Body of pancreas (tissue), 4 donors: ENCODE results near the gene ZYG11B. TPM values are rescaled to one million over a fixed set of nuclear protein-coding genes. Genes with fewer than 3 reads are reported as not detected.

Source experiments
- ATAC-seq: fragments of 150-250 bp; one replicate; pipeline ENCODE4 v1.9.1; 2016
- DNase-seq, 4 donors: peaks; one replicate each; pipeline ENCODE4 v3.0.0-alpha.2; 2019
- H3K27ac ChIP-seq, 4 donors: fragments of 200-600 bp; sonication (generic); 1 replicate in 3 of 4; 2 replicates in 1 of 4; pipeline versions ENCODE4 v1.5.1 to v1.6.1; 2016 to 2019; ENCODE audit warnings: mild to moderate bottlenecking in 1 of 4, mixed read lengths in 1 of 4, moderate library complexity in 1 of 4
- H3K27me3 ChIP-seq, 2 donors: fragments of 200-600 bp; sonication (generic); one replicate each; pipeline ENCODE4 v1.6.0; 2016; ENCODE audit warnings: mild to moderate bottlenecking in 1 of 2
- H3K36me3 ChIP-seq, 2 donors: fragments of 200-600 bp; sonication (generic); replicated peaks in 1 of 2; 2 replicates each; pipeline ENCODE4 v1.5.1; 2016; ENCODE audit warnings: low read depth in 2 of 2; ENCODE audit not compliant: insufficient read depth in 1 of 2
- H3K4me1 ChIP-seq: fragments of 200-600 bp; sonication (generic); one replicate; pipeline ENCODE4 v1.6.0; 2016
- H3K4me3 ChIP-seq, 2 donors: fragments of 200-600 bp; sonication (generic); 1 replicate in 1 of 2; 2 replicates in 1 of 2; pipeline ENCODE4 v1.5.1; 2016 to 2019
- H3K9me3 ChIP-seq, 3 donors: fragments of 200-600 bp; sonication (generic); 1 replicate in 2 of 3; 2 replicates in 1 of 3; pipeline ENCODE4 v1.5.1; 2016
- CTCF ChIP-seq, 7 experiments: fragments of 450-650 bp in 4 of 7; fragments of 200-600 bp in 3 of 7; sonication (generic) in 3 of 7; IDR thresholded peaks; one replicate each; pipeline ENCODE4 v1.5.1; 2016 to 2019; ENCODE audit warnings: antibody characterized with exemption in 7 of 7
- POLR2A ChIP-seq, 3 donors: fragments of 450-650 bp; IDR thresholded peaks; one replicate each; pipeline ENCODE4 v1.6.1; 2016; ENCODE audit warnings: antibody characterized with exemption in 3 of 3, mild to moderate bottlenecking in 2 of 3
- WGBS, 2 donors: methylation state at CpG; one replicate each; pipeline ENCODE4 v1.1.5; 2017; 5-methylcytosine and 5-hydroxymethylcytosine counted together
- intact Hi-C: fragments of 100-400 bp; cut with DNase I; formaldehyde crosslinking; loops from one replicate; pipeline ENCODE4 v1.15.1; 2023
- total RNA-seq, 2 donors: library from RNA; depleted of rRNA; stranded (reverse); fragments of >200 nt; gene quantifications; one replicate each; pipeline ENCODE4 v1.1.0, GENCODE V29; 2016

ZYG11B gene
- total RNA-seq, 2 donors from 2014 or later: 16.3 to 16.5 TPM

- Histone ChIP-seq H3K4me3 (no peak overlapping the region), H3K4me1 (peaks cover 23% of the 10 kb centered on the region), H3K9me3 (no peaks in the 10 kb centered on the region), H3K27me3 (no peaks in the 10 kb centered on the region), H3K27ac (no peak overlapping the region), H3K36me3 (peaks cover 0 to 8% of the 10 kb centered on the region in 2 donors)
- TF ChIP-seq CTCF (IDR thresholded peaks at IDR 0.05) (no peak), POLR2A (IDR thresholded peaks at IDR 0.05) (no peak)
- DNase-seq (no peak), ATAC-seq (no peak)
- 95 to 96% methylated on average over 7 of the region's 7 CpGs for WGBS, 2 donors
- intact Hi-C loops: no loop called here
Observed at GRCh38 chr1:52695627-52696026, 30.6 kb upstream of the ZYG11B start.

GRCh38 chr1:52697795-52698674 is 28.2 kb upstream of the ZYG11B start, which contains the start of gene COA7:
TSS of gene COA7 (minus strand) at chr1:52698347. CDS start at chr1:52698326, 21 bp downstream.
- Histone ChIP-seq H3K4me1 (peaks cover 37% of the 10 kb centered on the region), H3K4me3 (peak within 1 kb of the TSS; percentile 45 to 80), H3K27ac (peak within 1 kb of the TSS; percentile 65 to 89 (median 78)), H3K27me3 (no peaks in the 10 kb centered on the region), H3K36me3 (no peaks in the 10 kb centered on the region), H3K9me3 (no peaks in the 10 kb centered on the region)
- DNase-seq: peak; percentile 87 to 92 (median 88)
- TF ChIP-seq CTCF (IDR thresholded peaks at IDR 0.05) (no peak), POLR2A (IDR thresholded peaks at IDR 0.05) (peak; percentile 34 to 70 (median 61))
- intact Hi-C loops: no loop called here
- ATAC-seq: peak; percentile 78
- 1 to 2% methylated on average over 24 to 68 of the region's 68 CpGs for WGBS, 2 donors

DNA sequence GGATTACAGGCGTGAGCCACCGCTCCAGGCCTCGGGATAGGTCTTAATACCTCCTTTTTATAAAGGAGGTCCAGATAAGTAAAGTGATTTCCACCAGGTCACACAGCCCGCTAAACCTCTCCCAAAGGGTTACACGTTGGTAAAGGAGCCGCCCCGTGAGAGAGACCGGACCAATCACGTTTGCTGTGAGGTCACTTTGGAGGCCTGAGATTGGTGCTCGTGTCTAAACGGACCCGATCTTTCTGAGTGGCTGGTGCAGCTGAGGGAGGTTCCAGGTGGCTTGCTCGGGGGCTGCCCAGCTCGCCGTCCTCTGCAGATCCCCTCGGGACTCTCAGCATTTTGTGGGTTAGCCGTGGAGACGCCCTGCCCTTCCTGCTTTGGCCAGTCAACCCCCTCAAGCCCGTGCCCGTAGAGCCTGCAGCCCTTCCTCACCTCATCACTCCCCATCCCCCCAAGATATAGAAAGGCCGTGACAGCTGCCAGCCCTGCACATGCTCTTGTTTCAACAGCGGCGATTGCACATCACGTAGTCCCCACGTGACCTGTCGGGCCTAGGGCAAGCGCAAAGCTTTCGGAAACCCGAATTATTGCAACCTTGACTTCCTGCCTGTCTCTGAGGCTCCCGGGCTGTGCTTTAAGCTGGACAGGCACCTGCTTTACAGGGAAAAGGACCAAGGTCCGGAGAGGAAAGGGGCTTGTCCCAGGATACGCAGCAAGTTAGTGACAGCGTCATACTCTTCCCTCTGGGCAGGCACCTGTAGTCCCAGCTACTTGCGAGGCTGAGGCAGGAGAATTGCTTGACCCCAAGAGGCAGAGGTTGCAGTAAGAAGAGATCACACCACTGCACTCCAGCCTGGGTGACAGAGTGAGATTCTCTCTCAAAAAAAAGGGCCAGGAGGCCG is 23.1 kb upstream of the ZYG11B start:
- intact Hi-C loops: no loop called here
- no peaks in the 10 kb centered on the region for H3K27me3 ChIP-seq
- no peaks in the 10 kb centered on the region for H3K36me3 ChIP-seq
- WGBS, 2 donors: 4 to 19% methylated on average over 7 to 35 of the region's 35 CpGs
- ATAC-seq (peak; percentile 90), DNase-seq (peak; percentile 91 to 96 (median 94))
- no peaks in the 10 kb centered on the region for H3K9me3 ChIP-seq
- peak overlapping the region; percentile 77 to 92 (median 84) for H3K27ac ChIP-seq
- TF ChIP-seq POLR2A (IDR thresholded peaks at IDR 0.05) (peak; percentile 27 to 77 (median 75)), CTCF (IDR thresholded peaks at IDR 0.05) (no peak)
- H3K4me3 ChIP-seq: no peak overlapping the region
- H3K4me1 ChIP-seq: peaks cover 32% of the 10 kb centered on the region

DNA sequence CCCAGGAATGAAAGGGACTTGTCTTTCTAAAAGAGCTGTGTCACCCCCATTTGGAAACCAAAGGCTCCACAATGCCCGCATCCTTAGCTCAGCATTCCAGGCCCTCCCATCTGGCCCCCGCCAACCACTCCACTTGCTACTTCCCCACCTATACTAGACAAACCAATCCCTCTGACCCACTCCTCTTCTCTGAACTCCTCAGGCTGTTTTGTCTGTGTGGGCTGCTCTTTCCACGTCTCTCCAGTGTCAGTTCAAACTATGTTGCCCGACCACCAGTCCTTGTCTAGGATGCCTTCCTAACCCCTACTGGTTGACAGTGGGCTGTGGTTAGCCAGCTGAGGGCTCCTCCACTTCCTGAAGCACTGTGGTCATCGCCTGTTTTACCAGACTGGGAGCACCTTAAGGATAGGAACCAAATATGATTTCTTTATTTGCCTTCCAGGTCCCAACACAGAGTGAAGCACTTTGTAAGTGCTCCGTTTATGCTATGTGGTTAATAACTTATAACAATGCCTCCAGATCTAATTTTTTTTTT is 20.1 kb upstream of the ZYG11B start:
- intact Hi-C loops: no loop called here
- Histone ChIP-seq H3K27me3 (no peaks in the 10 kb centered on the region), H3K27ac (no peak overlapping the region), H3K36me3 (no peaks in the 10 kb centered on the region), H3K4me3 (no peak overlapping the region), H3K4me1 (peaks cover 16% of the 10 kb centered on the region), H3K9me3 (no peaks in the 10 kb centered on the region)
- TF ChIP-seq CTCF (IDR thresholded peaks at IDR 0.05): no peak
- no peak for TF ChIP-seq POLR2A (IDR thresholded peaks at IDR 0.05)
- no peak for ATAC-seq
- no peak for DNase-seq
- 75 to 88% methylated on average over 5 of the region's 6 CpGs for WGBS, 2 donors
